Gastroesophageal sphincter (tissue), 4 donors: ENCODE results near the gene SMARCA2. TPM values are rescaled to one million over a fixed set of nuclear protein-coding genes. Genes with fewer than 3 reads are reported as not detected.

Experiments used
- ATAC-seq: fragments of 150-250 bp; one replicate; pipeline ENCODE4 v1.9.1; 2016; ENCODE audit warnings: mild to moderate bottlenecking, moderate library complexity
- H3K27ac ChIP-seq, 4 donors: fragments of 200-600 bp; sonication (generic) in 3 of 4; 1 replicate in 3 of 4; 2 replicates in 1 of 4; pipeline ENCODE4 v1.5.1; 2016 to 2019
- H3K27me3 ChIP-seq: fragments of 200-600 bp; sonication (generic); one replicate; pipeline ENCODE4 v1.5.1; 2019
- H3K36me3 ChIP-seq, 2 donors: fragments of 200-600 bp; sonication (generic); one replicate each; pipeline ENCODE4 v1.5.1; 2019; ENCODE audit warnings: control low read depth in 1 of 2
- H3K4me1 ChIP-seq, 3 donors: fragments of 200-600 bp; sonication (generic); 1 replicate in 2 of 3; 2 replicates in 1 of 3; pipeline ENCODE4 v1.5.1; 2016 to 2019; ENCODE audit warnings: control low read depth in 2 of 3
- H3K4me3 ChIP-seq, 2 donors: fragments of 200-600 bp; sonication (generic); one replicate each; pipeline ENCODE4 v1.5.1; 2019; ENCODE audit warnings: mild to moderate bottlenecking in 1 of 2, moderate library complexity in 1 of 2
- H3K9me3 ChIP-seq, 3 donors: fragments of 200-600 bp; sonication (generic); one replicate each; pipeline ENCODE4 v1.5.1; 2017 to 2019; ENCODE audit warnings: control low read depth in 2 of 3
- CTCF ChIP-seq, 4 experiments: fragments of 200-600 bp in 2 of 4; fragments of 450-650 bp in 2 of 4; sonication (generic) in 1 of 4; IDR thresholded peaks; one replicate each; pipeline ENCODE4 v1.5.1; 2017 to 2019; ENCODE audit warnings: antibody characterized with exemption in 4 of 4, mild to moderate bottlenecking in 2 of 4, moderate library complexity in 2 of 4
- EP300 ChIP-seq: sonication (generic); formaldehyde crosslinking; IDR thresholded peaks from one replicate; pipeline ENCODE4 v1.6.1; 2017; ENCODE audit warnings: antibody characterized with exemption, mild to moderate bottlenecking
- POLR2A ChIP-seq, 2 donors: fragments of 450-650 bp; IDR thresholded peaks; one replicate each; pipeline ENCODE4 v1.6.1; 2017; ENCODE audit warnings: antibody characterized with exemption in 2 of 2, mild to moderate bottlenecking in 2 of 2, moderate library complexity in 1 of 2
- POLR2AphosphoS5 ChIP-seq: sonication (generic); formaldehyde crosslinking; IDR thresholded peaks from one replicate; pipeline ENCODE4 v1.6.1; 2017; ENCODE audit warnings: antibody characterized with exemption
- WGBS, 2 donors: methylation state at CpG; one replicate each; pipeline ENCODE4 v1.1.5; 2018; ENCODE audit warnings: low coverage in 1 of 2; 5-methylcytosine and 5-hydroxymethylcytosine counted together
- total RNA-seq, 4 donors: library from RNA; depleted of rRNA; stranded (reverse); fragments of >200 nt; gene quantifications; one replicate each; pipeline ENCODE4 v1.1.0, GENCODE V29; 2016

Gene SMARCA2
- total RNA-seq, 4 donors from 2014 or later = 90.5 to 133 (median 98.5) TPM

GRCh38 chr9:2181792-2182191 is 166.6 kb downstream of the SMARCA2 start:
- Histone ChIP-seq H3K36me3 (peaks cover 0 to 52% of the 10 kb centered on the region in 2 donors), H3K27me3 (no peaks in the 10 kb centered on the region), H3K4me3 (no peak overlapping the region), H3K9me3 (no peaks in the 10 kb centered on the region), H3K4me1 (peaks cover 0 to 14% (median 0%) of the 10 kb centered on the region in 3 donors), H3K27ac (no peak overlapping the region)
- no peak for ATAC-seq
- WGBS, 2 donors = 84 to 86% methylated on average over 7 of the region's 7 CpGs
- TF ChIP-seq POLR2A (IDR thresholded peaks at IDR 0.05) (no peak), CTCF (IDR thresholded peaks at IDR 0.05) (peak in 3 of 4 experiments; percentile 16 to 55 (median 32)), EP300 (no peak)

GRCh38 chr9:2190939-2191608 is 175.9 kb downstream of the SMARCA2 start:
- Histone ChIP-seq H3K4me1 (no peaks in the 10 kb centered on the region), H3K9me3 (no peaks in the 10 kb centered on the region), H3K27me3 (no peaks in the 10 kb centered on the region), H3K36me3 (peaks cover 0 to 100% of the 10 kb centered on the region in 2 donors), H3K27ac (no peak overlapping the region), H3K4me3 (no peak overlapping the region)
- no peak for TF ChIP-seq POLR2AphosphoS5
- no peak for TF ChIP-seq POLR2A (IDR thresholded peaks at IDR 0.05)
- no peak for TF ChIP-seq CTCF (IDR thresholded peaks at IDR 0.05)
- no peak for TF ChIP-seq EP300
- no peak for ATAC-seq
- 74 to 76% methylated on average over 4 to 10 of the region's 14 CpGs for WGBS, 2 donors

GRCh38 chr9:2191609-2191972 is 176.4 kb downstream of the SMARCA2 start:
- H3K36me3 ChIP-seq = peaks cover 0 to 94% of the 10 kb centered on the region in 2 donors
- WGBS, 2 donors = 71 to 73% methylated on average over 4 of the region's 4 CpGs
- H3K27me3 ChIP-seq = no peaks in the 10 kb centered on the region
- H3K4me1 ChIP-seq = no peaks in the 10 kb centered on the region
- H3K9me3 ChIP-seq = no peaks in the 10 kb centered on the region
- no peak for ATAC-seq
- no peak overlapping the region for H3K4me3 ChIP-seq
- TF ChIP-seq EP300 (no peak), POLR2AphosphoS5 (no peak), CTCF (IDR thresholded peaks at IDR 0.05) (no peak), POLR2A (IDR thresholded peaks at IDR 0.05) (no peak)
- H3K27ac ChIP-seq = no peak overlapping the region

GRCh38 chr9:2192356-2192979 is 177.3 kb downstream of the SMARCA2 start:
- no peaks in the 10 kb centered on the region for H3K4me1 ChIP-seq
- no peak overlapping the region for H3K27ac ChIP-seq
- 49 to 51% methylated on average over 5 of the region's 5 CpGs for WGBS, 2 donors
- H3K9me3 ChIP-seq = no peaks in the 10 kb centered on the region
- no peaks in the 10 kb centered on the region for H3K27me3 ChIP-seq
- no peak overlapping the region for H3K4me3 ChIP-seq
- TF ChIP-seq POLR2A (IDR thresholded peaks at IDR 0.05) (no peak), EP300 (no peak), CTCF (IDR thresholded peaks at IDR 0.05) (no peak), POLR2AphosphoS5 (no peak)
- no peak for ATAC-seq
- peaks cover 0 to 87% of the 10 kb centered on the region in 2 donors for H3K36me3 ChIP-seq

GRCh38 chr9:2193552-2193951 is 178.4 kb downstream of the SMARCA2 start:
- Histone ChIP-seq H3K9me3 (no peaks in the 10 kb centered on the region), H3K4me1 (no peaks in the 10 kb centered on the region), H3K27me3 (no peaks in the 10 kb centered on the region), H3K27ac (no peak overlapping the region), H3K36me3 (peaks cover 0 to 80% of the 10 kb centered on the region in 2 donors), H3K4me3 (no peak overlapping the region)
- WGBS, 2 donors = 85% methylated on average over 1 to 2 of the region's 2 CpGs
- no peak for TF ChIP-seq EP300
- TF ChIP-seq POLR2AphosphoS5 = no peak
- no peak for TF ChIP-seq POLR2A (IDR thresholded peaks at IDR 0.05)
- TF ChIP-seq CTCF (IDR thresholded peaks at IDR 0.05) = no peak
- ATAC-seq = no peak
